ENCODE results near the gene FYN.

GRCh38 chr6:111813677-111814310 lies 59.5 kb downstream of the FYN start:
- TF ChIP-seq ZNF785 (tag by site-specific recombination; IDR thresholded peaks at IDR 0.05): no peak
- no peak for TF ChIP-seq CTCF (tag by site-specific recombination; IDR thresholded peaks at IDR 0.05)

All from HEK293 (cell line).